ENCODE results near the gene KIF2A.

Gene KIF2A

DNA sequence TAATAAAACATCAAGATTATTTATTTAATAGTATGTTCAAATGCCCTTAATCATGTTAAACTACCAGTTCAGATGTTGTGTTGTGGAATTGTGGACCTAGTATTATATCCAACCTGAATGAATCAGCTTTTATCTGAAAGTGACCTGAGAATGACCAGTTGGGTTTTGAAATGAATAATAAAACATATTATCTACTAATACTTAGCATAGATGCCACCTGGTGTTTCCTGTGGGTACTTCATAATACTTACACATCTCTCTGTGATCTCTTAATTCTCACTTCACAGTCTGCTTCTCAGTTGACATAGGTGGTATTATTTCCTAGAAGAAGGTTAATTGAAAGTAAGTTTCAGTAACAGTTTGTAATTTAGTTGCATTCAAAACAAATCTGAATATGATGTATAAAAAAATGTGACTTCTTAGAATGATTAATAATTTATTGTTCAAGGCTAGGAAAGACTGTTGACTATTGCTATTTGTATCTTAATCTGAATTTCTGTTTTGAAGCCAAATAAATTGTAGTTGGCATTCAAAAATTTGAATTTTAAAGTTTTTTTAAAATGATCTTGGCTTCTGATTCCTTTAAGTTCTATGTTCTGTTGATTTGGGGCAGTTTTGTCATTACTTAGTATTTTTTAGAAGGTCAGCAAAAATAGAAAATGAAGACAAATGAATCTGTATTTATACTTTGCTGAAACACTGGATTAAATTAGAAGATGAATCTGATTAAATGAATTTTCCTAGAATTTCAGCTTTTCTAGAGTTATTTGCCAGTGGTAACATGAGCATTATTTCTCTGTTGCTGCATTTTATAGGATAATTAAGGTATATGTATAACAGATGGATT is 48.2 kb downstream of the KIF2A start:
- H3K27ac ChIP-seq = no peak overlapping the region
- TF ChIP-seq, protein P1, sequence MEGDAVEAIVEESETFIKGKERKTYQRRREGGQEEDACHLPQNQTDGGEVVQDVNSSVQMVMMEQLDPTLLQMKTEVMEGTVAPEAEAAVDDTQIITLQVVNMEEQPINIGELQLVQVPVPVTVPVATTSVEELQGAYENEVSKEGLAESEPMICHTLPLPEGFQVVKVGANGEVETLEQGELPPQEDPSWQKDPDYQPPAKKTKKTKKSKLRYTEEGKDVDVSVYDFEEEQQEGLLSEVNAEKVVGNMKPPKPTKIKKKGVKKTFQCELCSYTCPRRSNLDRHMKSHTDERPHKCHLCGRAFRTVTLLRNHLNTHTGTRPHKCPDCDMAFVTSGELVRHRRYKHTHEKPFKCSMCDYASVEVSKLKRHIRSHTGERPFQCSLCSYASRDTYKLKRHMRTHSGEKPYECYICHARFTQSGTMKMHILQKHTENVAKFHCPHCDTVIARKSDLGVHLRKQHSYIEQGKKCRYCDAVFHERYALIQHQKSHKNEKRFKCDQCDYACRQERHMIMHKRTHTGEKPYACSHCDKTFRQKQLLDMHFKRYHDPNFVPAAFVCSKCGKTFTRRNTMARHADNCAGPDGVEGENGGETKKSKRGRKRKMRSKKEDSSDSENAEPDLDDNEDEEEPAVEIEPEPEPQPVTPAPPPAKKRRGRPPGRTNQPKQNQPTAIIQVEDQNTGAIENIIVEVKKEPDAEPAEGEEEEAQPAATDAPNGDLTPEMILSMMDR (IDR thresholded peaks at IDR 0.05) = peak; percentile 71
- TF ChIP-seq ZFX (IDR thresholded peaks at IDR 0.05; ENCODE audit: borderline replicate concordance) = no peak

DNA sequence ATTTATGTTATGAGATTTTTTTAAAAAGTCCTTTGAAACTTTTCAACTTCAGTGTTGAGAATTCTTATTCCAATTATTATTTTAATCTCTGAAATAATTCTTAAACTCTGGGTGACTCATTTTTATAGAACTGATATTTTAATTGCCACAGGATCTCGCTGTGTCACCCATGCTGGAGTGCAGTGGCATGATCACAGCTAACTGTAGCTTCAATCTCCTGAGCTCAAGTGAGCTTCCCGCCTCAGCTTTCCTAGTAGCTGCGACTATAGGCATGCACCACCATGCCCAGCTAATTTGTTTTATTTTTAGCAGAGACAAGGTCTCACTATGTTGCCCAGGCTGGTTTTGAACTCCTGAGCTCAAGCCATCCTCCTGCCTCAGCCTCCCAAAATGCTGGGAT is 56.7 kb downstream of the KIF2A start:
- no peak for TF ChIP-seq ZFX (IDR thresholded peaks at IDR 0.05; ENCODE audit: borderline replicate concordance)
- TF ChIP-seq, protein P1 (IDR thresholded peaks at IDR 0.05) = no peak
- no peak overlapping the region for H3K27ac ChIP-seq

DNA sequence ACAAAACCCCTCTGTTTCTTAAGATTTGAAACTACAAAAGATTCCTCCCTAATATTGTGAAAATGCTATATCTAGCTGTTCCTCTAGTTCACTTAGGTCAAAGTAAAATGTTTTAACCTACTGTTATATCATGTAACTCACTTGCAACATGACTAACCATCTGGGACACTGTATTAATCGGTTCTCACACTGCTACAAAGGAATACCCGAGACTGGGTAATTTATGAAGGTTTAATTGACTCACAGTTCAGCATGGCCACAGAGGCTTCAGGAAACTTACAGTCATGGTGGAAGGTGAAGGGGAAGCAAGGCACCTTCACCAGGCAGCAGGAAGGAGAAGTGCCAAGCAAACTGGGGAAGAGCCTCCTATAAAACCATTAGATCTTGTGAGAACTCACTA is 63.0 kb downstream of the KIF2A start:
- H3K27ac ChIP-seq = no peak overlapping the region
- no peak for TF ChIP-seq ZFX (IDR thresholded peaks at IDR 0.05; ENCODE audit: borderline replicate concordance)

DNA sequence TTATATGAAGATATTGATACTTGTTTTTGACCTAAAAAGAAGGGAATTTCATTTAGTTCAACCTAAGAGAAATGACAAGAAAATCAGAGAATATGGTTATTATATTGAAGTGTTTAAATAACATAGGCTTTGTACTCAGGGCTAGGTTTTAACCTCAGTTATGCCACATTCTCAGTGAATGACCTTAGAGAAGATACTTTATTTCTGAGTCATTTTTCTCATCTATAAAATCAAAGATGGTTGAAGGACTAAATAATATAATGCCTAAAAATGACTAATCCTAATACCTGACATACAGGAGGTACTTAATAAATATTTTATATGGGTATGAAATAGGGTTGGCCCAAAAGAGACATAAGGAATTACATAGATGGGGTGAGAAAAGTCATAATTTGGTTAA is 65.4 kb downstream of the KIF2A start:
- no peak for TF ChIP-seq ZFX (IDR thresholded peaks at IDR 0.05; ENCODE audit: borderline replicate concordance)
- TF ChIP-seq, protein P1 (IDR thresholded peaks at IDR 0.05) = no peak
- H3K27ac ChIP-seq = no peak overlapping the region

DNA sequence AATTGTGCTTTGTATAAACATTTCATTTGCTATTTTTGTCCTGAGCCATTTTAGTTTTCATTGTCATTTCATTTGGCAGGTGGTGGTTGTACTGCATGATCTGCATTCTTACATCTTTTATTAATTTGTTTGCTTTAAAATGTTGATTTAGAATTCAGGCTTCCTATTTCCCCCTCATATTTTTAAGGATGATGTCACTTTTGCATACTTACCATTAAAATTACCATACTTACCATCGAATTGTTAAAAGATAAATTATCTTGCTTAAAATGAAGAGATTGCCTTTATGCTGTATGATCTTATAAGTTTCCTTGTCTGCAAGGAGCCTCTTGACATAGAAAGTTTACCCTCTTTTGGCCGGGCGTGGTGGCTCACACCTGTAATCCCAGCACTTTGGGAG is 66.6 kb downstream of the KIF2A start:
- H3K27ac ChIP-seq = no peak overlapping the region
- no peak for TF ChIP-seq ZFX (IDR thresholded peaks at IDR 0.05; ENCODE audit: borderline replicate concordance)
- TF ChIP-seq, protein P1 (IDR thresholded peaks at IDR 0.05) = no peak

DNA sequence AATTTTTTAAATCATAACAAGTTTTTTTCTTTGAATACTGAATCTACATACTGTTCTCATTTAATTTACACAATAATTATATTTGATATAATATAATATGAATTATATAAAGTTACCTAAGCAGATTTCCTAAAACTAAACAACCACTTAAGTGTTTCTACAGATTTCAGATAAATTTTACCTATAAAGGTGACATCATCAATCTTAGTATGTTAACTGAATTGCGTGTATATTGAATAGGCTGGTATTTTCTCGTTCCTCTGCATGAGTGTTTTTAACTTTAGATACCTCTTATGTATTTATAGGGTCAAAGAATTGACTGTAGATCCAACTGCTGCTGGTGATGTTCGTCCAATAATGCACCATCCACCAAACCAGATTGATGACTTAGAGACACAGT is 67.4 kb downstream of the KIF2A start:
- no peak overlapping the region for H3K27ac ChIP-seq
- no peak for TF ChIP-seq ZFX (IDR thresholded peaks at IDR 0.05; ENCODE audit: borderline replicate concordance)
- TF ChIP-seq, protein P1 (IDR thresholded peaks at IDR 0.05) = no peak

DNA sequence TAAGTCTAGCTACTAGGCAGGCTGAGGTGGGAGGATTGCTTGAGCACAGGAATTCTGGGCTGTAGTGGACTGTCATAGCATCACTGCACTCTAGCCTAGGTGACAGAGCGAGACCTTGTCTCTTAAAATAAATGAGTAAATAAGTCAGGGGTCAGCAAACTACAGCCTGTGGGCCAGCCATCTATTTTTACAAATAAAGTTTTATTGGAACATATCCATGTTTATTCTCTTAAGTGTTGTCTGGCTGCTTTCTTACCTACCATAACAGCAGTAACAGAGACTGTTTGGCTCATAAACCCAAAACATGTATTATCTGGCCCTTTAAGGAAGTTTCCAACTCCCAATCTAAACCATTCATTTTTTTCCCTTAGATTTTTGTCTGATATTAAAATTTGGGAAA is 68.1 kb downstream of the KIF2A start:
- TF ChIP-seq, protein P1 (IDR thresholded peaks at IDR 0.05) = no peak
- no peak for TF ChIP-seq ZFX (IDR thresholded peaks at IDR 0.05; ENCODE audit: borderline replicate concordance)
- no peak overlapping the region for H3K27ac ChIP-seq

Measured in 22Rv1 (cell line).